ENCODE measurements around the gene KIF23. TPM values are rescaled to one million over a fixed set of nuclear protein-coding genes. Genes with fewer than 3 reads are reported as not detected.

Gene KIF23
- total RNA-seq, 8 experiments from 2014 or later, result 1.9 to 39.0 (median 2.8) TPM

DNA sequence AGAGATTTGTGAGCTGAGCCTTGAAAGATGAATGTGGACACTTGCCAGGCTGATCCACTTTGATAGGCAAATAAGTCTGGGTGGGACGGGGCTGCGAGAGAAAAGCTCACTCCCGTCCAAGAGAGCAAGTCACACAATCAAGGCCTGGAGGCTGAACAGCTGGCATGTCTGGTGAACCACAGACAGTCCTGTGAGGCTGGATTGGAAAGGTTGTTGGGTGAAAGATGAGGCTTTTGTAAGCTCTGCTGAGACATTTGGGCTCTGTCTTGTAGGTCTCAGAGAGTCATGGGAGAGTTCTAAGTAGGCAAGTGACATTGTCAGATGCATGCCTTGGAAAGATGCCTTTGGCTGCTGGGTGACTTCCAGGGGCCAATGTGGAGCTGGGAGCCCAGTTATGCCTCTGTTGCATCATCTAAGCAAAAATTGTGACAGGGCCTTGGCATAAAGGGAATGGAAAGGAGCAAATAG is 76.9 kb downstream of the KIF23 start:
- Histone ChIP-seq H3K4me1 (replicated peaks in 1 of 2) (no peaks in the 10 kb centered on the region), H3K4me3 (no peak overlapping the region), H3K27ac (no peak overlapping the region)
- in situ Hi-C loops (cut with MboI; ENCODE audit: low pct_unique_long_range_greater_than_20kb in 2 of 9, low sequenced_read_pairs in 9 of 9, unreplicated experiment in 9 of 9), result loop anchor here in 8 of 9 experiments (25.0 kb wide), 4 partner anchors 571 to 996 kb away; partner anchors contain the start of gene TLE3 (in 1 of the 8)
- 0 to 71% (median 35%) methylated on average over 1 to 3 of the region's 3 CpGs; no CpG with 5 or more reads in 4 of the 10 experiments for WGBS, 10 experiments
- peak in 6 of 8 experiments; percentile 6 to 97 (median 56) for ATAC-seq (replicated peaks in 6 of 8)

DNA sequence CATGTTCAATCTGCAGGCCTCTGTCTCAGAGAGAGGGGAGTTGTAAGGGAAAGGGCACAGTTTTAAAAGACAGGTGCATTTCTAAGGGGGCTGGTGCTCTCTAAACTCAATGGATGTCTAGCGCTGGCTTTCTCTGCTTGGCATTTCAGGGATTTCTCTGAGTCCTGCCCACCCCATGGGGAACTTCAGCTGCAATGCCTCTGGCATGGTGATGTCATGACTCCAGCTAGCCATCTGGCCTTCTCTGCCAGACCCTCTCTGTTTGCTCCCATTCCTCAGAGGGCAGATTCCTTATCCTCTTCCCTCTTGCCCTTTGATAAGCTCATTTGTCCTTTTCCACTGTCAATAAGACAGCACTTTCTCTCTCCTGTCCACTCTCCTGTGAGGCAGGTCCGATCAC is 79.3 kb downstream of the KIF23 start:
- Histone ChIP-seq H3K4me1 (replicated peaks in 1 of 2) (peaks cover 10 to 12% of the 10 kb centered on the region in 2 donors), H3K27ac (no peak overlapping the region), H3K4me3 (no peak overlapping the region)
- 80 to 100% (median 97%) methylated on average over 1 to 2 of the region's 2 CpGs; no CpG with 5 or more reads in 4 of the 10 experiments for WGBS, 10 experiments
- in situ Hi-C loops (cut with MboI; ENCODE audit: low pct_unique_long_range_greater_than_20kb in 2 of 9, low sequenced_read_pairs in 9 of 9, unreplicated experiment in 9 of 9), result loop anchor here in 8 of 9 experiments (25.0 kb wide), 4 partner anchors 569 to 994 kb away; partner anchors contain the start of gene TLE3 (in 1 of the 8)
- no peak for ATAC-seq (replicated peaks in 6 of 8)

DNA sequence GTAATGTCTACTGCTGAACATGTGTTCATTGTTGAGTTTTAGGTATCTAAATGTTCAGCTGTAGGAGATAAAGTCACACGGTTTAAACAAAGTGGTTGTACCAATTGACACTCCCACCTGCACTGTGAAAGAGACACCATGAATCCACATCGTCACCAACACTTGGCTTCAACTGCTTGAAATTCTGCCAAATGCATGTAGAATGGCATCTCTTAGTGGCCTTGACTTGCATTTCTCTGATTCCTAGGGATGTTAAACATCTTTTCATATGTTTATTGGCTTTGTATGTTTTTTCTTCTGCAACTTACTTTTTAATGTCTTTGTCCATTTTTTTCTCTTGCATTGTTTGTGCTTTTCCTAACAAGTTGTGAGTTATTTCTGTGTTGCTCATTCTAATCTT is 81.9 kb downstream of the KIF23 start:
- Histone ChIP-seq H3K4me1 (replicated peaks in 1 of 2) (peaks cover 21 to 23% of the 10 kb centered on the region in 2 donors), H3K4me3 (no peak overlapping the region), H3K27ac (no peak overlapping the region)
- no peak for ATAC-seq (replicated peaks in 6 of 8)
- 10 to 75% (median 60%) methylated on average over 1 to 2 of the region's 2 CpGs; no CpG with 5 or more reads in 3 of the 10 experiments for WGBS, 10 experiments
- in situ Hi-C loops (cut with MboI; ENCODE audit: low pct_unique_long_range_greater_than_20kb in 2 of 9, low sequenced_read_pairs in 9 of 9, unreplicated experiment in 9 of 9), result loop anchor here in 8 of 9 experiments (25.0 kb wide), 4 partner anchors 566 to 991 kb away; partner anchors contain the start of gene TLE3 (in 1 of the 8)

DNA sequence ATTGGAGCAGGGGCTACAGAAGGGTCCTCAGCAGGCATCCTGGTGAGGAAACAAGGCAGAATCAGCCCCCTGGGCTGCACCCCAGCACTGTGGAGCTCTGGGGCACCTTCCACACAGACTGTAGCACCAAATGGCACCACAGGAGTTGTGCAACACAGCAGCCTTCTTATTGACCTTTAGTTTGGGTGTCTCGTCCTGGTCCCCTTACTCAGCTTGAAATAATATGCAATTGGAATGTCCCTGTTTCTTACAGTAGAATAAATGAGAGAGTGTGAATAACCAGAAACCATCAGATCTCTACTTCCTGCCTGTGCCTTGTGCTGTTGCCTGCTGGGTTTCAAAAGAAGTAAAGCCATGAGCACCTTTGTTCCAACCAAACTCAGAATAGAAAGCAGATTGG is 82.9 kb downstream of the KIF23 start:
- no peak overlapping the region for H3K27ac ChIP-seq
- ATAC-seq (replicated peaks in 6 of 8), result no peak
- no peak overlapping the region for H3K4me3 ChIP-seq
- in situ Hi-C loops (cut with MboI; ENCODE audit: low pct_unique_long_range_greater_than_20kb in 2 of 9, low sequenced_read_pairs in 9 of 9, unreplicated experiment in 9 of 9), result loop anchor here in 8 of 9 experiments (25.0 kb wide), 4 partner anchors 565 to 990 kb away; partner anchors contain the start of gene TLE3 (in 1 of the 8)
- H3K4me1 ChIP-seq (replicated peaks in 1 of 2), result peaks cover 21 to 23% of the 10 kb centered on the region in 2 donors
- 100% methylated on average over 1 of the region's 1 CpG; no CpG with 5 or more reads in 6 of the 10 experiments for WGBS, 10 experiments

DNA sequence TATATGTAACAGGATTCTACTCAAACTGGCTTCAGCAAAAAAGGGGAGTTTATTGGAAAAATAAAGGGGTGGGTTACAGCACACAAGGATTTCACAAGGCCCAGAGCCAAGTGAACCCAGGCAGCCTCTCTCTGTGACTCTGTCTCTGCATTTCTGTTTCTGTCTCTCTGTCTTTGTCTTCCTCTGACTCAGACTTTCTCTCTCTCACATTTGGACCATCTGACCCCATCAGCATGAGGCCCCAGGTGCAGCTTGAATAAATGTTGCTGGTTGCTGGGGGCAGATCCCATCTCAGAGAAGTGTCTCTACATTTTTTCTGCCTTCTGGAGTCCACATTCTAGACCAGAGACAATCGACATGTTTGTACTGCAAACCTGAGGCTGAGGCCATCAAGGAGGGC is 83.5 kb downstream of the KIF23 start:
- H3K4me1 ChIP-seq (replicated peaks in 1 of 2), result peaks cover 21 to 23% of the 10 kb centered on the region in 2 donors
- H3K4me3 ChIP-seq, result no peak overlapping the region
- in situ Hi-C loops (cut with MboI; ENCODE audit: low pct_unique_long_range_greater_than_20kb in 2 of 9, low sequenced_read_pairs in 9 of 9, unreplicated experiment in 9 of 9), result loop anchor here in 8 of 9 experiments (25.0 kb wide), 4 partner anchors 565 to 990 kb away; partner anchors contain the start of gene TLE3 (in 1 of the 8)
- H3K27ac ChIP-seq, result no peak overlapping the region
- ATAC-seq (replicated peaks in 6 of 8), result peak in 6 of 8 experiments; percentile 50 to 74 (median 66)
- 40 to 83% (median 50%) methylated on average over 1 of the region's 1 CpG; no CpG with 5 or more reads in 6 of the 10 experiments for WGBS, 10 experiments

Other genes starting within 250 kb of the KIF23 start
- 1 to 10 TPM in 3 of 8 experiments, under 1 TPM in 5; 0.11 to 2.8 (median 0.62) TPM for gene PAQR5, start 115.4 kb upstream of the KIF23 start, total RNA-seq
- gene RPLP1, start 38.5 kb downstream of the KIF23 start, total RNA-seq, result 1,000 to 10,000 TPM; 1,302 to 2,801 (median 1,475) TPM

Data from motor neuron (in vitro differentiated cells).